ENCODE results near the gene CPEB1. TPM values are rescaled to one million over a fixed set of nuclear protein-coding genes. Genes with fewer than 3 reads are reported as not detected.

Gene CPEB1
- total RNA-seq, 1 donor from 2014 or later = 10.6 TPM

DNA sequence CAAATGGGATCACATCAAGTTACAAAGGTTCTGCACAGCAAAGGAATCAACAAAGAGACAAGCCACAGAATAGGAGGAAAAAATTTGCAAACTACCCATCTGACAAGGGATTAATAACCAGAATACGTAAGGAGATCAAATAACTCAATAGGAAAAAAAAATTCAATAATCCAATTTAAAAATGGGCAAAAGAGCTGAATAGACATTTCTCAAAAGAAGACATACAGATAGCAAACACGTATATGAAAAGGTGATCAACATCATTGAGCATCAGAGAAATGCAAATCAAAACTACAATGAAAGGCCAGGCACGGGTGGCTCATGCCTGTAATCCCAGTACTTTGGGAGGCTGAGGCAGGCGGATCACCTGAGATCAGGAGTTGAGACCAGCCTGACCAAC is 23.5 kb upstream of the CPEB1 start:
- Histone ChIP-seq H3K36me3 (no peaks in the 10 kb centered on the region), H3K27me3 (no peaks in the 10 kb centered on the region), H3K27ac (no peak overlapping the region), H3K9me3 (no peaks in the 10 kb centered on the region), H3K4me1 (no peaks in the 10 kb centered on the region), H3K4me3 (no peak overlapping the region)
- intact Hi-C loops (cut with DNase I) = no loop called here
- TF ChIP-seq, protein P1, sequence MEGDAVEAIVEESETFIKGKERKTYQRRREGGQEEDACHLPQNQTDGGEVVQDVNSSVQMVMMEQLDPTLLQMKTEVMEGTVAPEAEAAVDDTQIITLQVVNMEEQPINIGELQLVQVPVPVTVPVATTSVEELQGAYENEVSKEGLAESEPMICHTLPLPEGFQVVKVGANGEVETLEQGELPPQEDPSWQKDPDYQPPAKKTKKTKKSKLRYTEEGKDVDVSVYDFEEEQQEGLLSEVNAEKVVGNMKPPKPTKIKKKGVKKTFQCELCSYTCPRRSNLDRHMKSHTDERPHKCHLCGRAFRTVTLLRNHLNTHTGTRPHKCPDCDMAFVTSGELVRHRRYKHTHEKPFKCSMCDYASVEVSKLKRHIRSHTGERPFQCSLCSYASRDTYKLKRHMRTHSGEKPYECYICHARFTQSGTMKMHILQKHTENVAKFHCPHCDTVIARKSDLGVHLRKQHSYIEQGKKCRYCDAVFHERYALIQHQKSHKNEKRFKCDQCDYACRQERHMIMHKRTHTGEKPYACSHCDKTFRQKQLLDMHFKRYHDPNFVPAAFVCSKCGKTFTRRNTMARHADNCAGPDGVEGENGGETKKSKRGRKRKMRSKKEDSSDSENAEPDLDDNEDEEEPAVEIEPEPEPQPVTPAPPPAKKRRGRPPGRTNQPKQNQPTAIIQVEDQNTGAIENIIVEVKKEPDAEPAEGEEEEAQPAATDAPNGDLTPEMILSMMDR (IDR thresholded peaks at IDR 0.05) = no peak
- TF ChIP-seq POLR2A (IDR thresholded peaks at IDR 0.05) = no peak
- no peak for TF ChIP-seq POLR2AphosphoS5 (IDR thresholded peaks at IDR 0.05; ENCODE audit: insufficient read depth in 1 of 2, low read depth in 1 of 2)
- no peak for DNase-seq (ENCODE audit: extremely low spot score in 2 of 2)

DNA sequence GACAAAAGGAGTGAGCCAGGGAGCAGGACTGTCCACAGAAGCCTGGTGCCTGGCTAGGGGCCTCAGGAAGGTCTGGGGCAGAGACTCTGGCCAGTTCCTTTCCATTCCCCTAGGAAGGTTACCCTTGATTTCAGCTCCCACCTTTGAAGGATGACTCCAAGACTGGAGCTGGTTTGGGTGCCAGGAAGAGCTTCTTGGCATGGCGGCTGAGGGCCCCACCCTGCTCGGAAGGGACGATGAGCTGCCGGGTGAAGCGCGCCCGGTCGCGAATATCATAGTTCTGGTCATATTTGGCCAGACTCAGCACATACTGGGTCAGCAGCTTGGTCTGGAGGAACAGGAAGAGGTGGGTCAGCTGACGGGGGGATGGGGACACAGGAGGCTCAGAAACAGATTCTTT is 19.4 kb upstream of the CPEB1 start:
- H3K36me3 ChIP-seq = no peaks in the 10 kb centered on the region
- intact Hi-C loops (cut with DNase I) = no loop called here
- TF ChIP-seq POLR2A (IDR thresholded peaks at IDR 0.05) (no peak), POLR2AphosphoS5 (IDR thresholded peaks at IDR 0.05; ENCODE audit: insufficient read depth in 1 of 2, low read depth in 1 of 2) (no peak)
- TF ChIP-seq, protein P1 (IDR thresholded peaks at IDR 0.05) = no peak
- H3K27me3 ChIP-seq = no peaks in the 10 kb centered on the region
- no peak overlapping the region for H3K4me3 ChIP-seq
- no peak for DNase-seq (ENCODE audit: extremely low spot score in 2 of 2)
- H3K4me1 ChIP-seq = no peaks in the 10 kb centered on the region
- no peaks in the 10 kb centered on the region for H3K9me3 ChIP-seq
- no peak overlapping the region for H3K27ac ChIP-seq

DNA sequence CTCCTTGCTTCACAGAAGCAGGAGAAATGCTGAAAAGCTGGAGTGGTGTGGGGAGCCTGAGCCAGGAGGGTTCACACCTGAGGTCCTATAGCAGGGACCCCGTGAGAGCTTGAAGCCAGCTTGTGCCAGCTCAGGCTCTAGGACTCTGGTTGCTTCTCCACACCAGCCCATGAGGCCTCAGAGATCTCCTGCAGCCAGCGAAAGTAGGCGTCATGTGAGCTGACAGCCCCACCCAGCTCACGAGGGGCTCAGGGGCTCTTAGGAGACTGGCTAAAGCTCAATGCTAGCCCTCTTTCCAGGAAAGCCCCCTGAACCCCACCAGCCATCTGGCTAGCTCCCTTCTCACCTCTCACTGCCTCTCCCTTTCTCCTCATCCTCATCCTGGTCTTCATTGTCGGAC is 16.9 kb upstream of the CPEB1 start:
- no peak overlapping the region for H3K27ac ChIP-seq
- intact Hi-C loops (cut with DNase I) = no loop called here
- H3K4me3 ChIP-seq = no peak overlapping the region
- H3K9me3 ChIP-seq = no peaks in the 10 kb centered on the region
- DNase-seq (ENCODE audit: extremely low spot score in 2 of 2) = no peak
- TF ChIP-seq POLR2AphosphoS5 (IDR thresholded peaks at IDR 0.05; ENCODE audit: insufficient read depth in 1 of 2, low read depth in 1 of 2) = no peak
- TF ChIP-seq, protein P1 (IDR thresholded peaks at IDR 0.05) = no peak
- no peak for TF ChIP-seq POLR2A (IDR thresholded peaks at IDR 0.05)
- H3K4me1 ChIP-seq = no peaks in the 10 kb centered on the region
- no peaks in the 10 kb centered on the region for H3K36me3 ChIP-seq
- no peaks in the 10 kb centered on the region for H3K27me3 ChIP-seq

DNA sequence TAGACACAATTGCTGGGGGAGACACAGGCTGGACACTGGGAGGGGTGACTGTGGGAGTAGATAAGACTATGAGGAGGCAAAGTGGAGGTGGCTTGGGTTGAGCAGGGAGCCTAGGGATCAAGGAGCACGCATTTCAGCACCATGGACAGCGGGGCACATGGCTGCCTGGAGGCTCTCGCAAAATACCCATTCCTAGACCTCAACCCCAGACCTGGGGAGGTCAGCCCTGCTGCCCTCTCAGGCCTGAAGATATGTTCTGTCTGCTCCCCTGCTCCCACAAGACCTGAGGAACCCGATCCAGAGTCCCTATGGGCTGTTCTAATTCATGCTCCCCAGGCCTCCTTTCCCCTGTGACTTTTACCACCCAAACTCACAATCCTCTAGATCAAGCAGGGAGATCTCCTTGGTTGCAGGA is 16.0 kb upstream of the CPEB1 start:
- TF ChIP-seq POLR2A (IDR thresholded peaks at IDR 0.05) (no peak), POLR2AphosphoS5 (IDR thresholded peaks at IDR 0.05; ENCODE audit: insufficient read depth in 1 of 2, low read depth in 1 of 2) (no peak)
- TF ChIP-seq, protein P1 (IDR thresholded peaks at IDR 0.05) = no peak
- no peak overlapping the region for H3K4me3 ChIP-seq
- no peak for DNase-seq (ENCODE audit: extremely low spot score in 2 of 2)
- H3K9me3 ChIP-seq = no peaks in the 10 kb centered on the region
- no peaks in the 10 kb centered on the region for H3K36me3 ChIP-seq
- no peaks in the 10 kb centered on the region for H3K27me3 ChIP-seq
- intact Hi-C loops (cut with DNase I) = no loop called here
- no peaks in the 10 kb centered on the region for H3K4me1 ChIP-seq
- H3K27ac ChIP-seq = no peak overlapping the region

DNA sequence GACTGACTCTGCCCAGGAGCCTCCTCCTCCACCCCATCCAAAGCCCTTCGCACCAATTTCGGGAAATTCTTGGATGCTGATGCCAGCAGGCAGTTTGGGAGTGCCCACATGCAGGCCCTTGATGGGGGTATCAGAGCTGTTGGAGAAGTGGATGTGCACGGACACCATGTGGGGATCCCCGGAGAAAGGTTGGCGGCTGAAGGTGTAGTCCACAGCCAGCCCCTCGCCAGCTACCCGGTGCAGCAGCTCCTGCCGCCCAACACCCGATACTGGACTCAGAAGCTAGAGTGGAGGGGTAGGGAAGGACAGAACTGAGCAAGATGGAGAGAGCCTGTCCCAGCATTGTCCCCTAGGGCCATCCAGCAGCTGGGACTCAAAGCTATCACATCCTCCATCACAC is 15.5 kb upstream of the CPEB1 start:
- DNase-seq (ENCODE audit: extremely low spot score in 2 of 2) = no peak
- no peak overlapping the region for H3K4me3 ChIP-seq
- no peaks in the 10 kb centered on the region for H3K27me3 ChIP-seq
- H3K4me1 ChIP-seq = no peaks in the 10 kb centered on the region
- TF ChIP-seq, protein P1 (IDR thresholded peaks at IDR 0.05) = no peak
- TF ChIP-seq POLR2A (IDR thresholded peaks at IDR 0.05) (no peak), POLR2AphosphoS5 (IDR thresholded peaks at IDR 0.05; ENCODE audit: insufficient read depth in 1 of 2, low read depth in 1 of 2) (no peak)
- no peaks in the 10 kb centered on the region for H3K9me3 ChIP-seq
- intact Hi-C loops (cut with DNase I) = no loop called here
- H3K27ac ChIP-seq = no peak overlapping the region
- H3K36me3 ChIP-seq = no peaks in the 10 kb centered on the region
